Fibroblast of lung (primary cell): ENCODE data around the gene FAM174C. TPM values are rescaled to one million over a fixed set of nuclear protein-coding genes. Genes with fewer than 3 reads are reported as not detected.

Experiments used
- DNase-seq, 2 donors: peaks; one replicate each; pipeline versions ENCODE4 v3.0.0 to v3.0.0-alpha.2; 2010; ENCODE audit warnings: low read depth in 2 of 2
- H2AFZ ChIP-seq: 2 replicates; pipeline ENCODE4 v1.5.1; 2012; ENCODE audit warnings: low read length, control low read depth, inconsistent platforms
- H3K27ac ChIP-seq: 2 replicates; pipeline ENCODE4 v1.5.1; 2011; ENCODE audit warnings: low read length, control low read depth; ENCODE audit not compliant: insufficient read depth
- H3K27me3 ChIP-seq: 2 replicates; pipeline ENCODE4 v1.5.1; 2011; ENCODE audit warnings: mild to moderate bottlenecking, low read length; ENCODE audit not compliant: control insufficient read depth, insufficient read depth
- H3K36me3 ChIP-seq: 2 replicates; pipeline ENCODE4 v1.5.1; 2011; ENCODE audit warnings: low read length; ENCODE audit not compliant: control insufficient read depth, insufficient read depth
- H3K4me1 ChIP-seq: 2 replicates; pipeline ENCODE4 v1.5.1; 2011; ENCODE audit warnings: low read length; ENCODE audit not compliant: control insufficient read depth, insufficient read depth; ENCODE audit errors: extremely low read depth
- H3K4me2 ChIP-seq: 2 replicates; pipeline ENCODE4 v1.5.1; 2011; ENCODE audit warnings: low read length, control low read depth; ENCODE audit not compliant: insufficient read depth; ENCODE audit errors: extremely low read depth
- H3K4me3 ChIP-seq, 4 experiments: fragments of 200-600 bp in 1 of 4; sonication (generic) in 1 of 4; replicated peaks in 1 of 4; 2 replicates each; pipeline ENCODE4 v1.5.1; 2011 to 2016; ENCODE audit warnings: low read length in 4 of 4, low read depth in 3 of 4, mild to moderate bottlenecking in 3 of 4, control low read depth in 2 of 4, inconsistent platforms in 1 of 4, mixed read lengths in 1 of 4; ENCODE audit not compliant: insufficient read depth in 1 of 4; ENCODE audit errors: control extremely low read depth in 1 of 4
- H3K79me2 ChIP-seq: 2 replicates; pipeline ENCODE4 v1.5.1; 2012; ENCODE audit warnings: mild to moderate bottlenecking, low read length, inconsistent platforms; ENCODE audit not compliant: control insufficient read depth, insufficient read depth
- H3K9ac ChIP-seq: 2 replicates; pipeline ENCODE4 v1.5.1; 2011; ENCODE audit warnings: mild to moderate bottlenecking, low read length, control low read depth; ENCODE audit not compliant: insufficient read depth
- H3K9me3 ChIP-seq: 2 replicates; pipeline ENCODE4 v1.5.1; 2012; ENCODE audit warnings: low read depth, low read length; ENCODE audit not compliant: control insufficient read depth, insufficient read depth
- H4K20me1 ChIP-seq: 2 replicates; pipeline ENCODE4 v1.5.1; 2011; ENCODE audit warnings: low read length; ENCODE audit not compliant: control insufficient read depth, insufficient read depth; ENCODE audit errors: extremely low read depth
- EZH2 ChIP-seq: IDR thresholded peaks from 2 replicates; pipeline ENCODE4 v1.5.1; 2012; ENCODE audit warnings: low read length, control low read depth, mild to moderate bottlenecking; ENCODE audit errors: missing control alignments
- polyA plus RNA-seq, 2 donors: library from polyadenylated mRNA; depleted of rRNA in 1 of 2; stranded (reverse) in 1 of 2; unstranded in 1 of 2; fragments of >200 nt; gene quantifications; 2 replicates each; pipeline ENCODE4 v1.2.1, GENCODE V29; 2011 to 2012; ENCODE audit warnings: missing spikeins in 1 of 2
- total RNA-seq: library from RNA; depleted of rRNA; stranded (reverse); fragments of >200 nt; gene quantifications from 2 replicates; pipeline ENCODE4 v1.2.1, GENCODE V29; 2014
- TF ChIP-seq, protein P1 (sequence below), 2 donors: IDR thresholded peaks in 1 of 2; conservative IDR thresholded peaks in 1 of 2; 1 replicate in 1 of 2; 2 replicates in 1 of 2; pipeline ENCODE4 v1.5.1; 2011 to 2012; ENCODE audit warnings: low read length in 2 of 2, control low read depth in 1 of 2, inconsistent platforms in 1 of 2, low read depth in 1 of 2, mild to moderate bottlenecking in 1 of 2

FAM174C gene
- total and polyA plus RNA-seq, 2 donors (not counting 1 experiment from before 2014, with no cell fraction given) = 16.1 to 22.5 TPM

- no peak for DNase-seq
- Histone ChIP-seq H3K27ac (no peak overlapping the region), H3K79me2 (no peaks in the 10 kb centered on the region), H3K4me2 (no peak overlapping the region), H3K9ac (no peak overlapping the region), H3K36me3 (no peaks in the 10 kb centered on the region), H4K20me1 (no peaks in the 10 kb centered on the region), H3K27me3 (no peaks in the 10 kb centered on the region), H3K9me3 (no peaks in the 10 kb centered on the region), H3K4me1 (no peaks in the 10 kb centered on the region), H3K4me3 (no peak overlapping the region), H2AFZ (no peak overlapping the region)
- TF ChIP-seq, protein P1, sequence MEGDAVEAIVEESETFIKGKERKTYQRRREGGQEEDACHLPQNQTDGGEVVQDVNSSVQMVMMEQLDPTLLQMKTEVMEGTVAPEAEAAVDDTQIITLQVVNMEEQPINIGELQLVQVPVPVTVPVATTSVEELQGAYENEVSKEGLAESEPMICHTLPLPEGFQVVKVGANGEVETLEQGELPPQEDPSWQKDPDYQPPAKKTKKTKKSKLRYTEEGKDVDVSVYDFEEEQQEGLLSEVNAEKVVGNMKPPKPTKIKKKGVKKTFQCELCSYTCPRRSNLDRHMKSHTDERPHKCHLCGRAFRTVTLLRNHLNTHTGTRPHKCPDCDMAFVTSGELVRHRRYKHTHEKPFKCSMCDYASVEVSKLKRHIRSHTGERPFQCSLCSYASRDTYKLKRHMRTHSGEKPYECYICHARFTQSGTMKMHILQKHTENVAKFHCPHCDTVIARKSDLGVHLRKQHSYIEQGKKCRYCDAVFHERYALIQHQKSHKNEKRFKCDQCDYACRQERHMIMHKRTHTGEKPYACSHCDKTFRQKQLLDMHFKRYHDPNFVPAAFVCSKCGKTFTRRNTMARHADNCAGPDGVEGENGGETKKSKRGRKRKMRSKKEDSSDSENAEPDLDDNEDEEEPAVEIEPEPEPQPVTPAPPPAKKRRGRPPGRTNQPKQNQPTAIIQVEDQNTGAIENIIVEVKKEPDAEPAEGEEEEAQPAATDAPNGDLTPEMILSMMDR (conservative IDR thresholded peaks at IDR 0.05 in 1 of 2, IDR thresholded peaks at IDR 0.05 in 1 of 2; ENCODE audit: low read depth in 1 of 2, low read length in 2 of 2) = no peak
Observed at GRCh38 chr19:1298235-1298634, 22.9 kb downstream of the FAM174C start.

- Histone ChIP-seq H2AFZ (no peak overlapping the region), H3K27me3 (no peaks in the 10 kb centered on the region), H3K9me3 (no peaks in the 10 kb centered on the region), H4K20me1 (no peaks in the 10 kb centered on the region), H3K4me2 (no peak overlapping the region), H3K36me3 (no peaks in the 10 kb centered on the region), H3K4me1 (no peaks in the 10 kb centered on the region), H3K79me2 (no peaks in the 10 kb centered on the region), H3K4me3 (no peak overlapping the region), H3K9ac (no peak overlapping the region), H3K27ac (no peak overlapping the region)
- TF ChIP-seq, protein P1 (conservative IDR thresholded peaks at IDR 0.05 in 1 of 2, IDR thresholded peaks at IDR 0.05 in 1 of 2; ENCODE audit: low read depth in 1 of 2, low read length in 2 of 2) = no peak
- TF ChIP-seq EZH2 = no peak
- DNase-seq = no peak
Observed at GRCh38 chr19:1299801-1300200, 24.5 kb downstream of the FAM174C start.

- Histone ChIP-seq H3K79me2 (no peaks in the 10 kb centered on the region), H3K27me3 (no peaks in the 10 kb centered on the region), H3K36me3 (no peaks in the 10 kb centered on the region), H4K20me1 (no peaks in the 10 kb centered on the region), H3K27ac (no peak overlapping the region), H3K4me3 (no peak overlapping the region), H2AFZ (no peak overlapping the region), H3K9ac (no peak overlapping the region), H3K4me2 (no peak overlapping the region), H3K9me3 (no peaks in the 10 kb centered on the region), H3K4me1 (no peaks in the 10 kb centered on the region)
- no peak for DNase-seq
- no peak for TF ChIP-seq EZH2
Observed at GRCh38 chr19:1300744-1301490, 25.6 kb downstream of the FAM174C start.
